NCI-H446 (cell line): Measurements from ENCODE around the gene CEP89.
"Not testable (repeated sequence)": the region's sequence is repeated elsewhere in the genome, so short reads cannot be mapped to it uniquely, and the experiment has no call there.

Experiments used
- DNase-seq, 2 experiments: peaks; one replicate each; lab custom pipeline; 2025; lab: John Stamatoyannopoulos, UW

CEP89 gene

DNA sequence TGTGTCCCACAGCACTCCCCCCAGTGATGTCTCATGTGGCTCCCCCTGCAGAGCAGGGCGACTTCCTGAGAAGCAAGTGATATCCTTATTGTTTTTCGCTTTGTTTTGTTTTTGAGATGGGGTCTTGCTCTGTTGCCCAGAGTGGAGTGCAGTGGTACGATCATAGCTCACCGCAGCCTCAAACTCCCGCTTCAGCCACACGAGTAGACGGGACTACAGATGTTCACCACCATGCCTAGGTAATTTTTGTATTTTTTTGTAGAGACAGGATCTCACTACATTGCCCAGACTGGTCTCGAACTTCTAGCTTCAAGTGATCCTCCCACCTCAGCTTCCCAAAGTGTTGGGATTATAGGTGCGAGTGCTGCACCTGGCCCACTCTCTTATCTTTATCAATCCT, 5.0 kb downstream of the CEP89 start:
- no peak for DNase-seq

GRCh38 chr19:32945260-32945659, 26.5 kb downstream of the CEP89 start:
- DNase-seq, result no peak

- not testable (repeated sequence) for DNase-seq
Observed at GRCh38 chr19:32941273-32941672, 30.5 kb downstream of the CEP89 start.

- DNase-seq, result no peak
Observed at GRCh38 chr19:32936065-32936464, 35.7 kb downstream of the CEP89 start.

DNA sequence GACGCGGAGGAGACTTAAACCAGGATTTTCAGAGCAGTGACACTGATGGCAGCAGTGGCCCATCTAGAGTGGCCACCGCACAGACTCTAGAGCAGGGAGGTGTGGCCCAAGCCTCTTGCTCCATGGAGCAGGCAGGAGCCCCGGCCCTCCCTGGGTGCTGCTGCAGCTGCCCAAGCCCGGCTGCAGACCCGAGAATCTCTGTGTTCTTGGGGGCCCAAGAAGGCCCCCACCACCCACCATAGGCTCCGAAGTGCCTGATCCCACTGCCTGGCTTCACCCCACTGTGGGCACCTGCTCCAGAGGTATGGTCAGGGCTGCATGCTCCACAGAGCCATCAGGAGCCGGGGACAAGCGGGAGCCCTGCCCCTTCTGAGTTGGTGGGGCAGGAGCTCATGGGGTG, 36.1 kb downstream of the CEP89 start:
- DNase-seq, result no peak

GRCh38 chr19:32933571-32933970, 38.2 kb downstream of the CEP89 start:
- DNase-seq, result no peak

- DNase-seq, result no peak
Observed at GRCh38 chr19:32930567-32930966, 41.2 kb downstream of the CEP89 start.

- no peak for DNase-seq
Observed at GRCh38 chr19:32928806-32929205, 43.0 kb downstream of the CEP89 start.

DNA sequence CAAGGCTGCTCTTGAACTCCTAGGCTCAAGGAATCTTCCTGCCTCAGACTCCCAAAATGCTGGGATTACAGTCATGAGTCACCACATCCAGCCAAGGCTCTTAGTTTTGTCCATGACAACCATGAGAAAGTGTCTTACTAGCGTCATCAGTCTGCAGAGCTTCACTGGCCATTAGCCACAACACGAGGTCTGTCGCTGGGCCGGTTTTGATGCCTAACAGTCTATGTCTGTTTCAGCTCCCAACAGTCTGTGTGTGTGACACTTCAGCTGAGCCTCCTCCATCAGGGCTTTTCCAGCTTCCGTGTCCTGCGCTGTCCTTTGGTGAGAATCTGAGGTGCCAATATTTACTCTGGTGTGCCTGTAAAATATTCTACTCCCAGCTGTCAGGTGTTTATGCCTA, 47.6 kb downstream of the CEP89 start:
- no peak for DNase-seq

DNA sequence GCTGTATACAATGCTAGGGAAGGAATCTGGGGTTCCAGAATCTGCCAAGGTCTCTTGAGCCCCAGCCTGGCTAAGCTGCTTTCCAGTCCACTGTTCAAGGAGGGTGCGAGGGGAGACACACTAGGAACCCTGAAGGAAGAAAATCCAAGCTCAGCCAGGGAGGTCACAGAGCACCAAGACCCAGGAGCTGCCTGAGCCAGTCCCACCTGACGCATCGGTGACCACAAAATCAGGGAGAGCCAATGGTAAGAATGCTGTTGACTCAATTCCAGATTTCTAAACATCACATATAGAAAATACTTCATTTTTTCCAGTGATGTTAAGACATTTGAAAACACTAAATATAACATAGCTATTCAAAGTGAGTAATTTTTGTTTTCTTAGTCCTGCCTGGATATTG, 50.1 kb downstream of the CEP89 start:
- no peak for DNase-seq

- DNase-seq, result no peak
Observed at GRCh38 chr19:32919365-32919764, 52.4 kb downstream of the CEP89 start.

DNA sequence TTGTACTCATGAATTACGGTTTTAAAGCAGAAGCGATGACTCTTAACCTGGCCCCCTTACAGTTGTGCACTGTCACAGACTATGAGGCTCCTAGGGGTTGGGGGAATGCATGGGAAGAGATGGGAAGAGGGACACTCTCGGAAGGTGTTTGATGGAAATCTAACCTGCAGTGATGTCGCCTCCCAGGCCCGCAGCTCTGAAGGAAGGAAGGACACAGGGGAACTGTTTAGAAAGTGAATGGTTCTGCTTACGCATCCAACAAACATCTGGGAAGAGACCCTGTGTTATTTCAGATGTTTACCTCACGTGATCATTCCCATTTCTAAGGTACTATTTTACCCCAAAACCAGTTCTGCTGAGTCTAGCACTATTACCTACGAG, 54.2 kb downstream of the CEP89 start:
- DNase-seq, result no peak

GRCh38 chr19:32916969-32917615, 54.7 kb downstream of the CEP89 start:
- no peak for DNase-seq

- DNase-seq, result peak; percentile 63 to 70
Observed at GRCh38 chr19:32914879-32915660, 56.7 kb downstream of the CEP89 start.

DNA sequence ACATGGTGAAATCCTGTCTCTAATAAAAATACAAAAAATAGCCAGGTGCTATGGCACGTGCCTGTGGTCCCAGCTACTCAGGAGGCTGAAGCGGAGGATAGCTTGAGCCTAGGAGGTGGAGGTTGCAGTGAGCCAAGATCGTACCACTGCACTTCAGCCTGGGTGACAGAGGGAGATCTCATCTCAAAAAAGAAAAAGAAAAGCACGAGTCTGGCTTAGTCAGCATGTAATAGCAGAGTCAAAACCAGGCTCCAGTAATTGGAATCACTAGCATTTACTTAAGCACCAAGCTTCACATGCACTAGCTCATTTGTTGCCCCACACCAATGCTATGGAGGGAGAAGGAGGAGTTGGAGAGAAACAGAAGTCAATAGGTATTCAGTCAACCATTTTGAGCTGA, 60.3 kb downstream of the CEP89 start:
- no peak for DNase-seq

DNA sequence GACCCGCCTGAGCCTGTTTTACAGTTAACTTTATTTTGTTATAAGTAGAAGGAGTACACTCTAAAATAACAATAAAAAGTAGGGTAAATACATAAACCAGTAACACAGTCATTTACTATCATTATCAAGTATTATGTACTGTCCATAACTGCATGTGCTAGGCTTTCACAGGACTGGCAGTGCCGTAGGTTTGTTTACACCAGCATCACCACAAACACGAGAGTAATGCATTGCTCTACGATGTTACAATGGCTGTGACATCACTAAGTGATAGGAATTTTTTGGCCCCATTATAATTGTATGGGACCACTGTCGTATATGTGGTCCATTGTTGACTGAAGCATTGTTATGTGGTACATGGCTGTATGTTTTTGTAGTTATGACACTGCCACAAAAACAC, 60.9 kb downstream of the CEP89 start:
- DNase-seq, result no peak

- DNase-seq, result no peak
Observed at GRCh38 chr19:32910094-32910493, 61.7 kb downstream of the CEP89 start.

DNA sequence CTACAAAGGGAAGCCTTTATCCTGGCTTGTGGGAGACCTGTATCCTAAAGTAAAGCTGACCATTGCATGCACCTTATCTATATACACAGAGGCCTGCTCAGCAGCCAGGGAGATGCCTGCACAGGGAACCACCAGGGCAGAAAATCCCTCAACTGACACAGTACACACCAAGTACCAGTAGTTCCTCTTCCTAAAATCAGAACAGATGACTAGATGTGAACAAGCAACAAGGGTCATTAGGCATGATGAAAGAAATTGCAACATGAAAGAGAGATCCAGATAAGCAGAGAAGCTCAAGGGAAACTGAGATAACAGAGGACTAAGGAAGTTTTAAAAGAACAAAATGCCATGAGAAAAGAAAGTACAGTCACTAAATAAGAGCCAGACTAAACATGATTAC, 62.5 kb downstream of the CEP89 start:
- no peak for DNase-seq

DNA sequence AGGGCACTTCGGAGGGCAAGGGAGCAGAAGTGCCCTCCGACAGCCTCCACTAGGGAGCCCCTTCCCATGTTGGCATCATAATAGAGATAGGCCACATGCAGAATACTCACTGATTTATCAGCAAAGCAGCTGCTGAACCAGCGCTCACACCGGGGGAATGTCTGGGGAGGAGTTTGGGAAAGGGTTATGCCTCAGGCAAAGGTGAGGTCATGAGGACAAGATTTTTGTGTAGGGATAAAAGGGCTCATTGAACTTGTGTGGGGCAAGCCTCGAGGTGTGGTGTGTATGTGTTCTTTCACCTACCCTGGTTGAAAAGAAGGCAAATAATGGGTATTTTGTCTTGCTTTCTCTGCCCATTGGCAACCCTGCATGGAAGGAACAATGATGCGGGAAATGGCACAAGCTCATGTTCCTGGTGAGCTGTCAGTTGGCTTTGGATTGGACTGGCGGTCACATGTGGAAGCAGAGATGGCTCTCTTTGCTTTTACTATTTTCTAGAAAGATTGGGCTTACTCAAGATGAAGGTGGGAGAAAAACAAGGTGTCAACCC, 63.0 kb downstream of the CEP89 start:
- no peak for DNase-seq

DNA sequence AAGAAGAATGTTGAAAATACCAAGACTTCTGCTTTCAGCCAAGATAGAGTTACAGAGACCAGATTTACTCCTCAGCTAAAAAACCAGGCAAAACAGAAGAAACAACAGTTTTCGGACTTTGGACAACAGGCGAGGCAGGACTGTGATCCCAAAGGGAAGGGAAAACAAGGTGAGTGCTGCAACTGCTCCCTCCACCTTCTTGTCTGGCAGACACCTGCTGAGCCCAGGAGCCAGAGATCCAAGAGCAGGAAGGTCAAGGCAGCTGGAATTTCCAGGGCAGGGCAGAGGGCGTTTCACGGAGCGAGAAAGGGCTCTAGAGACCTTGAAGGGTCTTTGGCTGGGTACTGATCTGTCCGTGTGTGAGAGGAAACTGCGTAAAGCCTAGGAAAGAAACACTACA, 69.3 kb downstream of the CEP89 start:
- no peak for DNase-seq

DNA sequence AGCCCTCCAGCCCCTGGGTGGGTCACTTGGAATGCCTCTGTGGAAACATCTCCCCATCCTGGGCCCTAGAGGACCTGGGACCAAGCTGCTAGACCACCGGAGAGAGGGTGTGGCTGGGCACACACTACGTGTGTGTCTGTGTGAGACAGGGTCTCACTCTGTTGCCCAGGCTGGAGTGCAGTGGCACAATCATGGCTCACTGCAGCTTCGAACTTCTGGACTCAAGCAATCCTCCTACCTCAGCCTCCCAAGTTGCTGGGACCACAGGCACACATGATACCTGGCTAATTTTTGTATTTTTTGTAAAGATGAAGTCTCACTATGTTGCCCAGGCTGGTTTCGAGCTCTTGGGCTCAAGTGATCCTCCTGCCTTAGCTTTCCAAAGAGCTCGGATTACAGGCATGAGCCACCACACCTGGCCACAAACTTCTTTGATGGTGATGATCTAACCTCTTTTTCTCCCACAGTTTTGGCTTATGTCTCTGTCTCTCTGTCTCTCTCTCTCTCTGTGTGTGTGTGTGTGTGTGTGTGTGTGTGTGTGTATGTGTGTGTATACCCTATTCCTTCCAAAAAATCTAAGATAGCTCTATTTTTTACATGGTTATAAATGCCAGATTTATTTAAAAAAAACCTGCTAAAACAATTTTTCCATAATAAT, 70.1 kb downstream of the CEP89 start:
- no peak for DNase-seq

DNA sequence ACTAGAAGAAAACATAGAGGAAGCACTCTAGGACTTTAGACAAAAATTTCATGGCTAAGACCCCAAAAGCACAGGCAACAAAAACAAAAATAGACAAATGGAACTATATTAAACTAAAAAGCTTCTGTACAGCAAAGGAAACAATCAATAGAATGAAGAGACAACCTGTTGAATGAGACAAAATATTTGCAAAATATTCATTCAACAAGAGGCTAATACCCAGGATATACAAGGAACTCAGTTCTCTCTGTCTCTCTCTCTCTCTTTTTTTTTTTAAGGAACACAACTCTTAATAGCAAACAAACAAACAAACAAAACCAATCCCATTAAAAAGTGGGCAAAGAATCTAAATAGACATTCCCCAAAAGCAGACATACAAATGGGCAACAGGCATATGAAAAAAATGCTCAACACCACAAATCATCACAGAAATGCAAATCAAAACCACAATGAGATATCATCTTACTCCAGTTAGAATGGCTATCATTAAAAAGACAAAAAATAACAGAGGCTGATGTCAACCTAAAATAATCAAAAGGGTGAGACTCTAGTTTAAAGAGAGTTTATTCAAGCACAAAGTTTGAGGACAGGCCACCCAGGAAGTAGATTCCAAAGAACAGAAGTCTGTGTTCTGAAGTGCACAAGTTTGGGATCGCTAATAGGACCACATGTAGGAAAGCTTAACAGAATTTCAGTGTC, 75.1 kb downstream of the CEP89 start:
- DNase-seq, result no peak
